ACHN (cell line): ENCODE data around the gene NUDT21.

Experiments used
- DNase-seq: peaks from one replicate; pipeline ENCODE4 v3.0.0-alpha.2; 2015
- in situ Hi-C: cut with HindIII; loops from 2 replicates; pipeline ENCODE4 v1.10.0; 2017; ENCODE audit warnings: low sequenced_read_pairs, low pct_ligation_motif_present, low pct_unique_long_range_greater_than_20kb

The NUDT21 gene

DNA sequence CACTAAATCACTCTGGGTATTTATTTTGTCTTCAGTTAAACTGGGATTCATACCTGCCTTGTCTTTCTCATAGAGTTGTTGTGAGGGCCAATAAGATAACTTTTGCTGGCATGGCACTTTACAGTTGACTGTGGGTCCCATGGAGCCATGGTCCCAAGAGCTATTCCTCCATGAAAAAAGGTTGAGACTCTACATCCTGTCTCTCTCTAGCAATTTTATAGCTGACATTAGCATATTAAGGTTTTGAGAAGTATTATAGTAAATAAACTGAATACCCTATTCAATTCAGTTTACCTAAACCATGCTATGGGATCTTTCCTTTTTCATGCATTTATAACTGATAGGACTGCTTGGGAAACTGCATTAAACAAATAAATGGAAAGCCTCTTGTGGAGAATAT lies 17.7 kb upstream of the NUDT21 start:
- in situ Hi-C loops, result no loop called here
- no peak for DNase-seq

DNA sequence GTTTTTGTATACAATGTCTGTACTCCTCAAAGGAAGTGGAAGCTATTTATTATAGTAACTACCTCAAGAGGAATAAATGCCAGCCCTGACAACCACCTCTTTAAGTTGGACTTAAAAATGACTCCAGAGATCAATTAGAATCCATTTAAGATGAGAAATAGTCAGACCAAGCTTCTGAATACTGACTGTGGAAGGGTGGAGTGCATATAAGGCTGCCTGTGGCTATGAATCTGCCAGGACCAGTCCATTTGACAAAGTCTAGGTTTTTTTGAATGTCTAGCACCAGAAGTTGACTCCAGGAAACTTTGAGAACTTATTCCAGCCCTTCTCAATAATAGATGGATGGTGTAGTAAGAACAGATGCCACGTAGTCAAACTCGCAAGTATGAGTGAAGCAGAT lies 15.2 kb upstream of the NUDT21 start:
- in situ Hi-C loops, result no loop called here
- DNase-seq, result no peak

DNA sequence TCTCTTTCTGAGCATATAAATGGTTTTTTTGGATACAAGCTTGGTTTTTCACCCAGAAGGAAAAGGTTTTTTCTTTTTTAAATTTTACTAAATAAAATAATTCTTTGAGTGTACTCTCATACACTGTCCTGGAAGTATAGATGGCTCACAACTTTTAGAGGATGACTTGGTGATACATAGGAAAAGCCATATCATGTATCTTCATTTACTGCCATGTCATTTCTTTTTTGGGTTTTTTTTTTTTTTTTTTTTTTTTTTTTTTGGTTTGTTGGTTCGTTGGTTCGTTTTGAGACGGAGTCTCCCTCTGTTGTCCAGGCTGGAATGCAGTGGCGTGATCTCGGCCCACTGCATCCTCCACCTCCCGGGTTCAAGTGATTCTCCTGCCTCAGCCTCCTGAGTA lies 12.0 kb upstream of the NUDT21 start:
- no peak for DNase-seq
- in situ Hi-C loops, result no loop called here

DNA sequence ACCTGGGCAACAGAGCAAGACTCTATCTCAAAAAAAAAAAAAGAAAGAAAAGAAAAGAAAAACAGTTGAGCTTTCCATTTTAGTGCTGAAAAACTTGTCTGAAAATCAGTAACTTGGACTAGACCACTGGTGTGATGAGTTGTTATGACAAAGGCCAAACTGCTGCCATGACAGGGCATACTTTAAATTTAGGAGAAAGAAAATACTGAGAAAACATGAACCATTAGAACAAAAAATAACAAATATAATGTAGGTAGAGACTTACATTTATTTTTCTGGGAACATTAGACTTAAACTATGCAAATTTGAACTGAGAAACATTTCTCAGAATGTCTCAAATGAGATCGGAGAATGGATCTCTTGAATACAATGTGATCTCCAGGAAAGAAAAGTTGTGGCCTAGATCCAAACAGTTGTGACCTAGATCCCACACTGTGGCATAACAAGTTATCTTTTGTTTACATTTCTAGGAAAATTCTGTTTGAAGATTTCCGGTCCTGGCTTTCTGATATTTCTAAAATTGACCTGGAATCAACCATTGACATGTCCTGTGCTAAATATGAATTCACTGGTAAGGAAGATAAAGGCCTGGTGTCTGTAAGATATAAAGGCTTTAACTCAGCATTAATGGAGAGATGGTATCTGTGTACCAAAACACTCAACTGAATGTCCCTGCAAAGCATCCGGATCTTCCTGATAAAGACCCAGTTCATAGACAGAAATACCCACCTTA lies 11.1 kb upstream of the NUDT21 start:
- in situ Hi-C loops, result no loop called here
- DNase-seq, result no peak

GRCh38 chr16:56460101-56460500 lies 9.0 kb upstream of the NUDT21 start:
- in situ Hi-C loops, result no loop called here
- DNase-seq, result no peak

- in situ Hi-C loops, result no loop called here
- DNase-seq, result no peak
Measured at GRCh38 chr16:56457927-56458470, 6.9 kb upstream of the NUDT21 start.

- DNase-seq, result peak; percentile 56
- in situ Hi-C loops, result no loop called here
Measured at GRCh38 chr16:56451753-56452689, 889 bp upstream of the NUDT21 start.

- DNase-seq, result no peak
Measured at GRCh38 chr16:56450275-56450985, 702 bp downstream of the NUDT21 start.

DNA sequence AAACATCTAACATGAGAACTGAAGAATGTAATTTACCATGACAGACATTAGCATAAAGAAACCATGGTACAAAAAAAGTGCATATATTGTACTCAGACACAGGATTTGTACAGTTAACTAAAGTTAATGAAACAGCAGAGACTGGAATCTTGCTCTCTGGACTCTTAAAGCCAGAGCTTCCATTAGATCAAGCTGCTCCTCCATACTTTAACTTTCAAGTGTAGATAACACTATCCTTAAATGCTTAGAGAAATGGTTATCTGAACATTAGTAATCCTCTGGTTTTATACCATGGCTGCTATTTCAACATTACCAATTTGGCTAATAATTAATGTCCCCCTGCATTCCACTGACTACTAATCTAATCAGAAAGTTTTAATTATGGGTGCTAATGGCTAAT lies 3.1 kb downstream of the NUDT21 start:
- in situ Hi-C loops, result no loop called here
- DNase-seq, result no peak

More at GRCh38 chr16:56450275-56450985, 702 bp downstream of the NUDT21 start:
- in situ Hi-C loops, result no loop called here

- in situ Hi-C loops, result no loop called here
- no peak for DNase-seq
Measured at GRCh38 chr16:56447286-56447685, 3.8 kb downstream of the NUDT21 start.

GRCh38 chr16:56438038-56438437 lies 13.1 kb downstream of the NUDT21 start:
- DNase-seq, result no peak
- in situ Hi-C loops, result no loop called here

DNA sequence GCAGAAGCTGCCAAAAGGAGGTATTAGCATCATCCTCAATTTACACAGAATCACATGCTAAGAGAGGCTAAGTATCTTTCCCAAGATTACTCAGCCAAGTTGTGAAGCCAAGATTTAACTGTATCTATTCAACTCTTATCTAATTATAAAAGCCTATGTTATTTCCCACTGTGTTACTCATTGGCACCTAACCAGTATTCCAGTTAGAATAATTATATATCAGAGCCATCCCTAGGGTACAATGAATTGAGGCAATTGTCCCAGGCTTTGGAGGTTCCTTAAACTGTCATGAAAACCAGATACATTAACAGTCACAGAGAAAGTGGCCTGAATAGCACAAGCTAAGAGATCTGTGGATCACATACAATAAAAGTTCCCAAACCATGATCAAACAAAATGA lies 14.9 kb downstream of the NUDT21 start:
- in situ Hi-C loops, result no loop called here
- DNase-seq, result no peak

- DNase-seq, result no peak
- in situ Hi-C loops, result no loop called here
Measured at GRCh38 chr16:56428091-56428490, 23.0 kb downstream of the NUDT21 start.

DNA sequence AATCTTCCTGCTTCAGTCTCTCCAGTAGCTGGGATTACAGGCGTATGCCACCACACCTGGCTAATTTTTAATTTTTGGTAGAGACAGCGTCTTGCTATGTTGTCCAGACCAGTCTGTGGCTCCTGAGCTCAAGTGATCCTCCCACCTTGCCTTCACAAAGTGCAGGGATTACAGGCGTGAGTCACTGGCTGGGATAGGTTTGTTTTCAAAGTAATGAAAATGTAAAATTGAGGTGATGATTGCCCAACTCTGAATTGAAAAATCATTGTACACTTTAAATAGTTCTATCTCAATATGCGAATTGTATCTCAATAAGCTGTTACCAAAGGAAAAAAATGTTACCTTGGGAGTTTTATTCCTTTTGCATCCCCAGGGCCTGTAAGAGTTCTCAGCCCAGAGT lies 24.5 kb downstream of the NUDT21 start:
- in situ Hi-C loops, result no loop called here
- no peak for DNase-seq

DNA sequence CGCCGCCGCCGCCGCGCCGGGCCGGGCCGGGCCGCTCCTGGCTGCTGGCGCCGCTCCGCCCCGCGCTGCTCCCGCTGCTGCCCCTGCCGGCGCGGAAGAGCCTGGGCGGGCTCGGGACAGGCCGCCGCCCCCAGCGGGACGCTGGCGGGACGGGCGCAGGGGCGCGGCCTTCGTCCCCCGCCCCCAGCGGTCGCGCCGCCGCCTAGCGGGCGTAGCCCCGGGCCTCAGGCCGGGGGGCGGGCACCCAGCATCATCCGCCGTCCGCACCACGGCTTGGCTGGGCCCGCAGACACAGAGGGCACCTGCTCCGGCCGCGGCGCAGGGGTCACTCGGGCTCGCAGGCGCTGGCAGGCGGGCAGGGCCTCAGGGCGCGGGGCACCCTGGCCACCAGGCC lies 25.7 kb downstream of the NUDT21 start, which contains the start of gene AMFR:
Gene AMFR, minus strand, starts transcription at position 107 of the 394 bp plus-strand sequence. CDS start 218 bp downstream, outside the sequence.
- in situ Hi-C loops, result no loop called here

DNA sequence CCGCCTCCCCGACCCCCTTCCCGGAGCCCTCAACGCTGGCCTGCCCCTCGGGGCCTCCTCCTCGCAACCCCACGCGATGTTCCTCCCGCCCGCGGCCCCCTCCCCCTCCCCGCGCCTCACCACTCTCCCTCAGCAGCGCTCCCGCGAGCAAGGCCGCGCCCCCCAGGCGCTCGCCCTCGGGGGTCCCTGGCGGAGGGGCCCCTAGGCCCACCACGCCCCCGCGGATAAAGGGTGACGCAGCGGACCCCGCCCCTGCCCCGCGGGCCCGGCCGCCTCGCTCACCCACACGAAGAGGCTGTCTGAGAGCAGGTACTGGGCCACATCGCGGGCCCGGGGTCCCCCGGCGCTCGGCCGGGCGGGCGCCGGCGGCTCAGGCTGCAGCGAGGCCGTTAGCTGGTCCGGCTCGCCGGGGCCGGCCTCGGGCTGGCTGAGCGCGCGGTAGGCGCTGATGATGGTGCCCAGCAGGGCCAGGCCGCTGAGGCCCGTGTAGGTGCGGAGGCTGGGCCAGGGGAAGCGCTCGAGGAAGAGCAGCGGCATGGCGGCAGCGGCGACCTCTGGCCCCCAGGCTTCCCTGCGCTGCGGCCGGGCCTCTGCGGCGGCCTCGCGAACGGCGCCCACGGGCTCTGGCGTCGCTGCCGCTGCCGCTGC lies 26.2 kb downstream of the NUDT21 start:
- peak; percentile 24 for DNase-seq
- in situ Hi-C loops, result no loop called here

More for the DNA sequence above, 25.7 kb downstream of the NUDT21 start, which contains the start of gene AMFR:
- peak; percentile 93 for DNase-seq

DNA sequence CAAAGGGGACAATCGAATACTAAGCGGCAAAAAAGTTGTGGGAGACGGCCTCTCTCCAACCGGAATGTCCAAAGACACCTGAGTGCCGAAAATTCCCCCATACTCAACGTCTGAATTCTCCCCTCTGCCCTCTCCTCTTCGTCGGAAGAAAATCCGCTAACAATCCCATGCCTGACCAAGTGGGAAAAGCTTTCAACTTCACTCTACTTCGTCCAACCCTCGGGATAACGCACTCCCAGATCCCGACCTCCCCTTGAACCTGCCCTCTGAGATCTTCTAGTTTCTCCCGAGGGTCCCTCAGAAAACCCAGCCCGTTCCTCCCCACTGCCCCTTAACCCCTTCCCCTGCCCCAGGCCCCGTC lies 26.7 kb downstream of the NUDT21 start:
- DNase-seq, result peak; percentile 41
- in situ Hi-C loops, result no loop called here
